ENCODE results near the gene CUEDC1.

CUEDC1 gene

GRCh38 chr17:57873261-57874057 lies 81.8 kb downstream of the CUEDC1 start:
- TF ChIP-seq CTCF (conservative IDR thresholded peaks at IDR 0.05) = no peak
- H3K27ac ChIP-seq = no peak overlapping the region

GRCh38 chr17:57872536-57872935 lies 82.7 kb downstream of the CUEDC1 start:
- no peak overlapping the region for H3K27ac ChIP-seq
- no peak for TF ChIP-seq CTCF (conservative IDR thresholded peaks at IDR 0.05)

GRCh38 chr17:57871863-57872262 lies 83.3 kb downstream of the CUEDC1 start:
- TF ChIP-seq CTCF (conservative IDR thresholded peaks at IDR 0.05) = no peak
- H3K27ac ChIP-seq = no peak overlapping the region

- H3K27ac ChIP-seq = no peak overlapping the region
Measured at GRCh38 chr17:57871155-57871554, 84.1 kb downstream of the CUEDC1 start.

GRCh38 chr17:57870283-57870635 lies 85.0 kb downstream of the CUEDC1 start:
- no peak overlapping the region for H3K27ac ChIP-seq
- TF ChIP-seq CTCF (conservative IDR thresholded peaks at IDR 0.05) = no peak

More at GRCh38 chr17:57871155-57871554, 84.1 kb downstream of the CUEDC1 start:
- TF ChIP-seq CTCF (conservative IDR thresholded peaks at IDR 0.05) = no peak

- no peak for TF ChIP-seq CTCF (conservative IDR thresholded peaks at IDR 0.05)
- H3K27ac ChIP-seq = no peak overlapping the region
Measured at GRCh38 chr17:57869617-57870282, 85.5 kb downstream of the CUEDC1 start.

- H3K27ac ChIP-seq = no peak overlapping the region
- no peak for TF ChIP-seq CTCF (conservative IDR thresholded peaks at IDR 0.05)
Measured at GRCh38 chr17:57868910-57869616, 86.1 kb downstream of the CUEDC1 start.

Data from VCaP (cell line).